SK-N-MC (cell line): Measurements from ENCODE around the gene MAP2.

ENCODE experiments used
- DNase-seq: peaks from one replicate; pipeline ENCODE4 v3.0.0-alpha.2; 2011; ENCODE audit warnings: low read depth, low spot score
- H3K27ac ChIP-seq: fragments of 200-600 bp; sonication (generic); 2 replicates; pipeline ENCODE4 v1.5.1; 2016; ENCODE audit warnings: mixed run types
- H3K36me3 ChIP-seq: fragments of 200-600 bp; sonication (generic); 2 replicates; pipeline ENCODE4 v1.6.1; 2017; ENCODE audit warnings: antibody characterized with exemption, low read length, mixed read lengths; ENCODE audit not compliant: insufficient read depth
- H3K4me3 ChIP-seq: fragments of 200-600 bp; sonication (generic); 2 replicates; pipeline ENCODE4 v1.5.1; 2016
- H3K9ac ChIP-seq: fragments of 200-600 bp; sonication (generic); 2 replicates; pipeline ENCODE4 v1.8.0; 2017; ENCODE audit warnings: mixed run types, mixed read lengths; ENCODE audit not compliant: insufficient read length
- H3K9me3 ChIP-seq: fragments of 200-600 bp; sonication (generic); 2 replicates; pipeline ENCODE4 v1.6.1; 2017; ENCODE audit warnings: low read depth, mild to moderate bottlenecking, antibody characterized with exemption, low read length, moderate library complexity, mixed read lengths
- EZH2 ChIP-seq: fragments of 200-600 bp; sonication (generic); IDR thresholded peaks from one replicate; pipeline ENCODE4 v1.6.1; 2017; ENCODE audit warnings: antibody characterized with exemption
- FOXP2 ChIP-seq: optimal IDR thresholded peaks from 2 replicates; pipeline ENCODE3; 2011; ENCODE audit warnings: mild to moderate bottlenecking, moderate library complexity; ENCODE audit not compliant: insufficient read depth; ENCODE audit errors: extremely low read length, control extremely low read depth
- POLR2AphosphoS5 ChIP-seq: IDR thresholded peaks from 2 replicates; pipeline ENCODE4 v1.6.1; 2012; ENCODE audit warnings: mild to moderate bottlenecking, low read depth, low read length, borderline replicate concordance

MAP2 gene

DNA sequence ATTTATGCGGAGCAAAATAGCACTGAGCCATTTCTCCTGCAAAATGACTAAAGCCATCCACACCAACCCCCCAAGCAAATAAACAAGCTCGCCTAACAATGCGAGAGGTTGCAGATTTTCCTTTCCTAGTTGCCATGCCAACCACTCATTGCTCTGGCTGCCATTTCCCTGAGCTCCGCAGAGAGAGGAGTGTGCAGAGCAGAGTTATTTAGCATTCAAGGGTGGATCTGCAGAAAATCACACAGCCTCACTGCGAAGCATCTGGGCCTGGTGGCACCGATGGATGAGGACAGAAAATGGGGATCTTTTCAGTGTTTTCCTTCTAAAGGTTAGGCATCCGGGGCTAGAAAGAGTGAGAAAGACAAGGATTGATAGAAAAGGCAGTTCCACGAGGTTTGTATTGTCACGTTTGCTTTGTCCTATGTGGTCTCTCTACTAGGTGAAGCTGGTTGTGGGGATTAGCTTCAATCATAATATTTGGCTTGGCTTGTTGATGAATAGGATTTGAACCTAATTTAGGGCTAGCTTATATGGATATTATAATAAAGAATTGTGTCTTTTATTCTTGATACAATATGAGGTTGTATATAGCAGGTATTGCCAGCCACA lies 237.5 kb downstream of the MAP2 start:
- H3K27ac ChIP-seq: no peak overlapping the region
- DNase-seq: no peak
- no peaks in the 10 kb centered on the region for H3K9me3 ChIP-seq
- no peaks in the 10 kb centered on the region for H3K36me3 ChIP-seq
- no peak overlapping the region for H3K4me3 ChIP-seq
- TF ChIP-seq POLR2AphosphoS5 (no peak), FOXP2 (no peak), EZH2 (no peak)
- H3K9ac ChIP-seq: no peak overlapping the region

DNA sequence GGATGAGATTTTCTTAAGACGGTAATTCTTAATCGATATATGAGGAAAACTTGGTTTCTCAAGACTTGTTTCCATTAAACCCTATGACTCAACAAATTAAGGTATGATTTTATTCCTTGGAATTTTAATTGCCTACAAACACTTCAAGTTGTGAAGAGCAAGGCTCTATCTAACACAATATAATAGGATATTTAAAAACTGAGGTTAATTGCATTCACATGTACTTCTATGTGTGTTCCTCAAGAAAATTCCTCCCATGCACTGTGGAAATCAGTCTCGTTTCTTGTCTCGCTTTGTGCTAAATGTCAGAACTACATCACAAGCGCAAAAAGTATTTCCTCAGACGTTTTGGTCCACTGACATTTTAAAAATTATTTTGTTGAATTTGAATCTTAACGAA lies 238.2 kb downstream of the MAP2 start:
- DNase-seq: no peak
- H3K4me3 ChIP-seq: no peak overlapping the region
- H3K36me3 ChIP-seq: no peaks in the 10 kb centered on the region
- TF ChIP-seq FOXP2 (no peak), POLR2AphosphoS5 (no peak), EZH2 (no peak)
- no peak overlapping the region for H3K9ac ChIP-seq
- H3K27ac ChIP-seq: no peak overlapping the region
- no peaks in the 10 kb centered on the region for H3K9me3 ChIP-seq

DNA sequence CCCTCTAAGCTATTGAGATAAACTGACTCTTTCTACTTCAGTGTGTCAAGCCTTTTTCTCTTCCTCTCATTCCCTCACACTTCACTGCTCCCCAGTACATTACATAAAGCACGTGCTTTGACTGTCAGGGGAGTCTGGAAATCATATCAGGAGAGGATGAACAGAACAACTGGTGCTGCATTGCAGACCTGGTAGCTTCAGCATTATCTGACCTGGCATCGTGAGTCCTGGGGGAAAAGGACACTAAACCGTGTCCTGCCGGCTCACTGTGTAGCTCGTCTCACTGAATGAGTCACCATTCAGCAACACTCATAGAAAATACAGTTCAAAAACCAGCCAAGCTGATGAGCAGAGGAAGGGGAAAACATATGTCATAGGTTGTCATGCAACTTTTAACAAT lies 239.3 kb downstream of the MAP2 start:
- no peaks in the 10 kb centered on the region for H3K36me3 ChIP-seq
- no peak for DNase-seq
- no peak overlapping the region for H3K9ac ChIP-seq
- H3K9me3 ChIP-seq: no peaks in the 10 kb centered on the region
- H3K4me3 ChIP-seq: no peak overlapping the region
- H3K27ac ChIP-seq: no peak overlapping the region
- TF ChIP-seq EZH2: no peak
- no peak for TF ChIP-seq POLR2AphosphoS5
- no peak for TF ChIP-seq FOXP2

DNA sequence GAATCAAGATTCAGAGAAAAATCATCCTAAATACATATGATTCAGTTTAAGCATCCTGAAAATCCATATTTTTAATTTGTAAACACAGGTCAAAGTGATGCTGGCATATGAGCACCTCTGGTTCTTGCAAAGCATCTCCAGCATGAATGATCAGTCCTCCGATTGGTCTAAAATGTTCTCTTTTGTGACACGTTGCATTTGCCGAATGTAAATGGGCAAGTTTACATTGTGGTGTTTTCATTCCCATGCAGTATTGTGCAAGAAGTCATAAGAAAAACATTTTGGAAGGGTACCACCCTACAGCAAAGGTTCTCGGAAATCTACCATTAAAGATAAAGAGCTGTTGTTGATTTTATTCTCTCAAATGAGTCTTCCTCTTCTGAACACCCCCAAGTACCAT lies 239.8 kb downstream of the MAP2 start:
- Histone ChIP-seq H3K27ac (no peak overlapping the region), H3K4me3 (no peak overlapping the region)

DNA sequence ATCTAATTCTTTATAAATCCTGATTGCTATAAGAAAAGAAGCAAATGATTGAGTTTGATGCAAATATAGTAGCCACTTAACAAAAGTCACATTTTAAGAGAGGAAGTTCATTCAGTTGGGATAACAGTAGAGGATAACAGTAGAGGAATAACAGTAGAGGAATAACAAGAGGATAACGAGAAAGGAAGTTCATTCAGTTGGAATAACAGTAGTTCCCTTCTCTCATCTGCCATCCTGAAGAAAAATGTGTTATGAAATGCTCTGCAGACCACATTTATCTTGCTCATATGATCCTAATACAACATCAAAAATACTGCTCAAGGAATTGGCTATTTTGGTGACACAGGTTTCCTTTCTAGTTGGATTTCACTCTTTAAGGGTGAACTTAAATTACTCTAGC lies 242.4 kb downstream of the MAP2 start:
- no peak overlapping the region for H3K9ac ChIP-seq
- no peak for DNase-seq
- H3K36me3 ChIP-seq: no peaks in the 10 kb centered on the region
- H3K27ac ChIP-seq: no peak overlapping the region
- no peak overlapping the region for H3K4me3 ChIP-seq
- H3K9me3 ChIP-seq: no peaks in the 10 kb centered on the region
- TF ChIP-seq POLR2AphosphoS5 (no peak), EZH2 (no peak), FOXP2 (no peak)

More for the DNA sequence above, 239.8 kb downstream of the MAP2 start:
- Histone ChIP-seq H3K36me3 (no peaks in the 10 kb centered on the region), H3K9ac (no peak overlapping the region), H3K9me3 (no peaks in the 10 kb centered on the region)
- TF ChIP-seq EZH2: no peak
- TF ChIP-seq POLR2AphosphoS5: no peak
- TF ChIP-seq FOXP2: no peak
- no peak for DNase-seq

DNA sequence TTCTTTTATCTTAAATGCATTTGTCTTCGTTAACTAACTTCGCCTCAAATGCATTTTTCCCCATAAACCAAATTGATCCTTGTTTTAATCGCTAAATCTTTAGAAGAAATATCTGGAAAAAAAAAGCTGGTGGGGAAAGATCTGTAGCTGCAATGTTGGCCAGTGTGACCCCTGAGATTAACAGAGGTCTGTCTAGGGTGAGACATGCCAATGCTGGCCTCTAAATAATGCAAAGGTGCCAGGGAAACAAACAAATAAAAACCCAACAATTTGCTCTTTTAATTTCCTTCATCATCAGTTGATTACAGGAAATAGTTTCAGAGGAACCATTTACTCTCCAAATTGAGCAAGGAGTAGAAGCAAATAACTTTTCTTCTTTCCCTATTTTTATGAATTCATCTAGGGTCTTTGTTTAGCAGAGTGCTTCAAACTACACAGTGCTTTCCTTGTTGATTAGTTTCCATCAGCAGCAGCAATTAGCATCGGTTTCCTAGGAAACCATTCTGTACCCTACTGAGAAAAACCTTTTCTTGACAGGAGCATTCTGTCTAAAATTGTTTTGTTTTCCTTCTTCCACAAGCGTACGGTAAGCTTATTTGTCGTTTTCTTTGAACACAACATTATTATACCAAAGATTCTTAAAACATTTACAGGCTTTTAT lies 247.3 kb downstream of the MAP2 start:
- H3K27ac ChIP-seq: no peak overlapping the region
- TF ChIP-seq FOXP2 (no peak), POLR2AphosphoS5 (no peak), EZH2 (no peak)
- H3K4me3 ChIP-seq: no peak overlapping the region
- H3K9me3 ChIP-seq: no peaks in the 10 kb centered on the region
- no peaks in the 10 kb centered on the region for H3K36me3 ChIP-seq
- no peak for DNase-seq
- no peak overlapping the region for H3K9ac ChIP-seq

DNA sequence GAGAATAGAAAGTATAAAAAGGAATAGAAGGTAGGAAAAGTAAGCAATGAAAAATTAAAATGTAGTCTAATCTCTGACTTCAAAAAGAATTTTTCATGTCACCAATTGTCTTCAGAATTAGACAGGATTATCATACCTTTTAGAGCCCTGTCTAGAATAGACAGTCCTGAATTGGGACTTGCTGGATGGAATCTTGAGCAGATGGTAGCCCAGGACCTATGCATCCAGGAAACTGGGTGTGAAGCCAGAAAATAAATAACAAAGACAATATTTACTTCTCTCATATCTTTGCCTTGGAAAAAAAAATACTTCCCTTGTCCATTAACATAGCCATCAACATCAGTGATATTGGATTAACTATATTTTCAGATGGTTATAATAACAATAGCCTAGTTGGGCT lies 250.0 kb downstream of the MAP2 start:
- Histone ChIP-seq H3K4me3 (no peak overlapping the region), H3K27ac (no peak overlapping the region), H3K9me3 (no peaks in the 10 kb centered on the region), H3K9ac (no peak overlapping the region), H3K36me3 (no peaks in the 10 kb centered on the region)
- no peak for TF ChIP-seq FOXP2
- no peak for TF ChIP-seq POLR2AphosphoS5
- TF ChIP-seq EZH2: no peak
- no peak for DNase-seq

DNA sequence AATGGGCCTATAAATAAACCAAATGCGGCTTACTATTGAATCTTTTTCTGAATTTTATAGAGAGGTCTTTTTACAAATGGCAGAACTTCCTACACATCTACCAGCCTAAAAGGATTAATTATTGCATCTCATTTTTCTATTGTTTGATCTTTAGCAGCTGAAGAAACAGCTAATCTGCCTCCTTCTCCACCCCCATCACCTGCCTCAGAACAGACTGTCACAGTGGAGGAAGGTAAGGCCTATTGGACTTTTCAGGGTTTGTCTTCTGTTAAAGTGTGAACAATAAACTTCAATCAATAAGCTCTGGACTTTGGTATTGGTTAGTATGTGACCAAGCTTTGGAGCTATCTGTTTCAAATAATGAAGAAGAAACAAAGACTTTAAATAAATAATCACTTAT lies 256.7 kb downstream of the MAP2 start:
- no peak for DNase-seq
- H3K36me3 ChIP-seq: no peaks in the 10 kb centered on the region

DNA sequence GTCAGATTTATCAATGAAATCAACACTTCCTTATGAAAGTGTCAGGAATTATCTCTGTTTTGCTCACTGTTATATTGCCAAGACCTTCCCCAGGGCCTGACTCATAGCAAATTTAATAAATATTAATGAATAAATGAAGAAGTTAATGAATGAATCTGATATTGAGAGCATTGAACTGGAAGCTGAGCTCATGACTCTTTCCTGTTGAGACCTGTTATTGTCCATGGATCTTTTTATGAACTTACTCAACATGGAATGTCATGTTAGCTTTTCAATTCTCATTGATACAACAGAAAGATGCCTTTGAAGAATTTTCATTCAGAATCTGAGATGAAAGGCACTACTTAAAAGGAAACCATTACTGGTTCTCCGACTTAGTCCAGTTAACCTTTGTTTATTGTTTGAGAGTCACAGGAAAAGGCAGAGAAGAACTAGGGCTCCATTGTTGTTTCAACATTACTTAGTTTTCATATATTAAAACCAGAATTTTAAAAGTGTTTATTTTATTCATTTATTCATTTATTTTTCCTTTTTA lies 257.4 kb downstream of the MAP2 start:
- Histone ChIP-seq H3K9ac (no peak overlapping the region), H3K4me3 (no peak overlapping the region), H3K36me3 (no peaks in the 10 kb centered on the region), H3K27ac (no peak overlapping the region), H3K9me3 (no peaks in the 10 kb centered on the region)
- TF ChIP-seq FOXP2: no peak
- TF ChIP-seq POLR2AphosphoS5: no peak
- no peak for TF ChIP-seq EZH2
- DNase-seq: no peak

More for the DNA sequence above, 256.7 kb downstream of the MAP2 start:
- no peak overlapping the region for H3K4me3 ChIP-seq
- no peak overlapping the region for H3K27ac ChIP-seq
- TF ChIP-seq POLR2AphosphoS5 (no peak), EZH2 (no peak), FOXP2 (no peak)
- no peak overlapping the region for H3K9ac ChIP-seq
- no peaks in the 10 kb centered on the region for H3K9me3 ChIP-seq
